Measurements from ENCODE around the gene LRP1B.

DNA sequence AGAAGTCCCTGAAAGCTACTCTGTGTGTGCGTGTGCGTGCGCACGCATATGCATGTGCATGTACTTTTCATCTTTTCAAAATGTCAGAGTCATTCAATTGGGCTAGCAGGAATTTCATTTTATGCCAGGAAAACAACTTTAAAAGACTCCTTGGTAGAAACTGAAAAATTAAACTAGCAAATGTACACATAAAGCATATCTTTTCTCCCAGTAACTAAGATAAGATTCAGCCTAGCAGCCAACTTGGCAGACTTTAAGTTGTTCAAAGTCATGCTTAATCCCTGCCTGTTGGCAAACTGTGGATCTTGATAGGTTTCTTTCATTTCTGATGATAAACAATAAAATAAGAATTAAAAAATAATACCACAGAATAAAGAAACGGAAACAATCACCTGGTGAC, 1129.1 kb downstream of the LRP1B start:
- TF ChIP-seq RAD21 (IDR thresholded peaks at IDR 0.05; ENCODE audit: low read length) (no peak), RXRA (IDR thresholded peaks at IDR 0.05; ENCODE audit: borderline replicate concordance, low read depth) (no peak), POLR2AphosphoS5 (IDR thresholded peaks at IDR 0.05; ENCODE audit: low read depth, low read length) (no peak), SMC3 (IDR thresholded peaks at IDR 0.05; ENCODE audit: low read depth, low read length) (no peak), EP300 (IDR thresholded peaks at IDR 0.05; ENCODE audit: borderline replicate concordance in 1 of 2, low read depth in 1 of 2, low read length in 1 of 2) (no peak), TCF12 (IDR thresholded peaks at IDR 0.05) (no peak), GATA2 (CRISPR knock-in tag; IDR thresholded peaks at IDR 0.05) (no peak), RFX5 (IDR thresholded peaks at IDR 0.05; ENCODE audit: low read length) (no peak), EZH2phosphoT487 (IDR thresholded peaks at IDR 0.05; ENCODE audit: borderline replicate concordance, low read depth) (no peak), YY1 (IDR thresholded peaks at IDR 0.05; ENCODE audit: low read depth) (no peak)
- TF ChIP-seq, protein P1, sequence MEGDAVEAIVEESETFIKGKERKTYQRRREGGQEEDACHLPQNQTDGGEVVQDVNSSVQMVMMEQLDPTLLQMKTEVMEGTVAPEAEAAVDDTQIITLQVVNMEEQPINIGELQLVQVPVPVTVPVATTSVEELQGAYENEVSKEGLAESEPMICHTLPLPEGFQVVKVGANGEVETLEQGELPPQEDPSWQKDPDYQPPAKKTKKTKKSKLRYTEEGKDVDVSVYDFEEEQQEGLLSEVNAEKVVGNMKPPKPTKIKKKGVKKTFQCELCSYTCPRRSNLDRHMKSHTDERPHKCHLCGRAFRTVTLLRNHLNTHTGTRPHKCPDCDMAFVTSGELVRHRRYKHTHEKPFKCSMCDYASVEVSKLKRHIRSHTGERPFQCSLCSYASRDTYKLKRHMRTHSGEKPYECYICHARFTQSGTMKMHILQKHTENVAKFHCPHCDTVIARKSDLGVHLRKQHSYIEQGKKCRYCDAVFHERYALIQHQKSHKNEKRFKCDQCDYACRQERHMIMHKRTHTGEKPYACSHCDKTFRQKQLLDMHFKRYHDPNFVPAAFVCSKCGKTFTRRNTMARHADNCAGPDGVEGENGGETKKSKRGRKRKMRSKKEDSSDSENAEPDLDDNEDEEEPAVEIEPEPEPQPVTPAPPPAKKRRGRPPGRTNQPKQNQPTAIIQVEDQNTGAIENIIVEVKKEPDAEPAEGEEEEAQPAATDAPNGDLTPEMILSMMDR (IDR thresholded peaks at IDR 0.05) = no peak
- TF ChIP-seq, protein P2, sequence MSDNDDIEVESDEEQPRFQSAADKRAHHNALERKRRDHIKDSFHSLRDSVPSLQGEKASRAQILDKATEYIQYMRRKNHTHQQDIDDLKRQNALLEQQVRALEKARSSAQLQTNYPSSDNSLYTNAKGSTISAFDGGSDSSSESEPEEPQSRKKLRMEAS (IDR thresholded peaks at IDR 0.05; ENCODE audit: low read depth) = no peak
